ENCODE results near the gene B3GNT7. TPM values are rescaled to one million over a fixed set of nuclear protein-coding genes. Genes with fewer than 3 reads are reported as not detected.

Gene B3GNT7
- total and polyA plus RNA-seq, 2 of the 4 experiments (the other 2 are of a cell fraction): under 0.01 to 0.03 TPM

DNA sequence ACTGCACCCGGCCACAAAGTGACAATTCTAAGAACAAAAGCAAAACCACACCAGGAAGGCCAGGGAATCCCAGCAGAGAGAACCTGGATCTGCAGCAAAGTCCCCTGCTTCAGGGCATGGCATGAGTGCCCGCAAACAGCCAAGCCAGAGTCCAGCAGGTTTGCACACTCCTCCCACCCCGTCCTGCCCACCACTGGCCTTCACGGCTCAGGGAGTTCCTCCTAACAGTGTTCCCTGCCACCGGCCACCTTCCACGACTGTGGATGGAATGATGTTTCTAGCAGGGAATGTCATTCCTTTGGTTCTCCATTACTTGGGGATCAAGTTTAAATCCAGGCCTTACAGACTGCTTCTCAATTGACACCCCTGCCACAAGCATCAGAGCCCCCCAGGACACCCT, 42.0 kb upstream of the B3GNT7 start:
- TF ChIP-seq, protein P1, sequence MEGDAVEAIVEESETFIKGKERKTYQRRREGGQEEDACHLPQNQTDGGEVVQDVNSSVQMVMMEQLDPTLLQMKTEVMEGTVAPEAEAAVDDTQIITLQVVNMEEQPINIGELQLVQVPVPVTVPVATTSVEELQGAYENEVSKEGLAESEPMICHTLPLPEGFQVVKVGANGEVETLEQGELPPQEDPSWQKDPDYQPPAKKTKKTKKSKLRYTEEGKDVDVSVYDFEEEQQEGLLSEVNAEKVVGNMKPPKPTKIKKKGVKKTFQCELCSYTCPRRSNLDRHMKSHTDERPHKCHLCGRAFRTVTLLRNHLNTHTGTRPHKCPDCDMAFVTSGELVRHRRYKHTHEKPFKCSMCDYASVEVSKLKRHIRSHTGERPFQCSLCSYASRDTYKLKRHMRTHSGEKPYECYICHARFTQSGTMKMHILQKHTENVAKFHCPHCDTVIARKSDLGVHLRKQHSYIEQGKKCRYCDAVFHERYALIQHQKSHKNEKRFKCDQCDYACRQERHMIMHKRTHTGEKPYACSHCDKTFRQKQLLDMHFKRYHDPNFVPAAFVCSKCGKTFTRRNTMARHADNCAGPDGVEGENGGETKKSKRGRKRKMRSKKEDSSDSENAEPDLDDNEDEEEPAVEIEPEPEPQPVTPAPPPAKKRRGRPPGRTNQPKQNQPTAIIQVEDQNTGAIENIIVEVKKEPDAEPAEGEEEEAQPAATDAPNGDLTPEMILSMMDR (conservative IDR thresholded peaks at IDR 0.05; ENCODE audit: low read depth, low read length): no peak
- TF ChIP-seq CHD1 (IDR thresholded peaks at IDR 0.05; ENCODE audit: low read depth, low read length): no peak
- TF ChIP-seq MXI1 (IDR thresholded peaks at IDR 0.05; ENCODE audit: borderline replicate concordance, low read depth, low read length): no peak
- no peak for TF ChIP-seq RAD21 (IDR thresholded peaks at IDR 0.05; ENCODE audit: low read length)
- TF ChIP-seq RCOR1 (IDR thresholded peaks at IDR 0.05; ENCODE audit: insufficient replicate concordance, low read length): no peak
- no peak for TF ChIP-seq POLR2A (IDR thresholded peaks at IDR 0.05; ENCODE audit: low read depth, low read length)
- no peak for TF ChIP-seq CEBPB (IDR thresholded peaks at IDR 0.05; ENCODE audit: low read depth, low read length)
- TF ChIP-seq MAZ (IDR thresholded peaks at IDR 0.05; ENCODE audit: borderline replicate concordance, low read depth, low read length): no peak
- no peak for TF ChIP-seq MAFK (IDR thresholded peaks at IDR 0.05; ENCODE audit: low read depth, low read length)
- TF ChIP-seq RFX5 (IDR thresholded peaks at IDR 0.05; ENCODE audit: low read depth, low read length): no peak
- TF ChIP-seq, protein P2, sequence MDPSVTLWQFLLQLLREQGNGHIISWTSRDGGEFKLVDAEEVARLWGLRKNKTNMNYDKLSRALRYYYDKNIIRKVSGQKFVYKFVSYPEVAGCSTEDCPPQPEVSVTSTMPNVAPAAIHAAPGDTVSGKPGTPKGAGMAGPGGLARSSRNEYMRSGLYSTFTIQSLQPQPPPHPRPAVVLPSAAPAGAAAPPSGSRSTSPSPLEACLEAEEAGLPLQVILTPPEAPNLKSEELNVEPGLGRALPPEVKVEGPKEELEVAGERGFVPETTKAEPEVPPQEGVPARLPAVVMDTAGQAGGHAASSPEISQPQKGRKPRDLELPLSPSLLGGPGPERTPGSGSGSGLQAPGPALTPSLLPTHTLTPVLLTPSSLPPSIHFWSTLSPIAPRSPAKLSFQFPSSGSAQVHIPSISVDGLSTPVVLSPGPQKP (IDR thresholded peaks at IDR 0.05; ENCODE audit: borderline replicate concordance, low read depth, low read length): no peak
- TF ChIP-seq SMC3 (IDR thresholded peaks at IDR 0.05; ENCODE audit: low read depth, low read length): no peak
- TF ChIP-seq, protein P3, sequence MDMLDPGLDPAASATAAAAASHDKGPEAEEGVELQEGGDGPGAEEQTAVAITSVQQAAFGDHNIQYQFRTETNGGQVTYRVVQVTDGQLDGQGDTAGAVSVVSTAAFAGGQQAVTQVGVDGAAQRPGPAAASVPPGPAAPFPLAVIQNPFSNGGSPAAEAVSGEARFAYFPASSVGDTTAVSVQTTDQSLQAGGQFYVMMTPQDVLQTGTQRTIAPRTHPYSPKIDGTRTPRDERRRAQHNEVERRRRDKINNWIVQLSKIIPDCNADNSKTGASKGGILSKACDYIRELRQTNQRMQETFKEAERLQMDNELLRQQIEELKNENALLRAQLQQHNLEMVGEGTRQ (IDR thresholded peaks at IDR 0.05; ENCODE audit: low read depth, low read length): no peak
- TF ChIP-seq BHLHE40 (IDR thresholded peaks at IDR 0.05; ENCODE audit: low read depth, low read length): no peak
- TF ChIP-seq FOS (IDR thresholded peaks at IDR 0.05; ENCODE audit: low read depth, low read length): no peak
- no peak for TF ChIP-seq NFE2L2 (IDR thresholded peaks at IDR 0.05; ENCODE audit: low read depth, low read length)
- Histone ChIP-seq H3K27me3 (ENCODE audit: control insufficient read depth, insufficient read depth, low read length) (no peaks in the 10 kb centered on the region), H3K56ac (ENCODE audit: extremely low read depth, insufficient read depth, low read length) (no peak overlapping the region), H3K4me2 (ENCODE audit: low read depth, low read length) (no peak overlapping the region), H4K5ac (ENCODE audit: low read depth, low read length) (no peak overlapping the region), H3K9me1 (ENCODE audit: insufficient read depth, low read length) (peaks cover 12% of the 10 kb centered on the region), H3K23ac (ENCODE audit: low read depth, low read length) (no peak overlapping the region), H2AFZ (replicated peaks; ENCODE audit: low read length, poor library complexity) (no peak overlapping the region), H3K4me3 (ENCODE audit: insufficient read depth, low read depth, low read length) (no peak overlapping the region), H2BK5ac (ENCODE audit: low read depth, low read length, poor library complexity, severe bottlenecking) (no peak overlapping the region), H4K91ac (ENCODE audit: insufficient read depth, low read depth, low read length) (no peak overlapping the region), H3K14ac (replicated peaks; ENCODE audit: low read depth, low read length) (no peak overlapping the region), H3K27ac (ENCODE audit: insufficient read depth, low read length) (no peak overlapping the region), H4K8ac (ENCODE audit: low read depth in 2 of 2, low read length in 2 of 2) (no peak overlapping the region), H2BK20ac (ENCODE audit: low read depth, low read length) (no peak overlapping the region), H3K9me3 (ENCODE audit: control insufficient read depth, insufficient read depth, low read length) (no peaks in the 10 kb centered on the region), H2BK120ac (ENCODE audit: low read depth, low read length) (no peak overlapping the region), H2AK9ac (replicated peaks; ENCODE audit: low read depth, low read length, poor library complexity) (no peak overlapping the region), H4K20me1 (ENCODE audit: insufficient read depth, low read length) (no peaks in the 10 kb centered on the region), H3K4ac (ENCODE audit: low read depth, low read length) (no peak overlapping the region), H2BK15ac (ENCODE audit: low read depth, low read length) (no peak overlapping the region), H3K79me1 (ENCODE audit: low read depth in 1 of 2, low read length in 2 of 2) (no peaks in the 10 kb centered on the region; a peak in 1 of 4 replicates), H3K9ac (ENCODE audit: low read depth, low read length) (no peak overlapping the region), H3K18ac (ENCODE audit: low read depth, low read length) (no peak overlapping the region), H3K36me3 (ENCODE audit: control insufficient read depth, insufficient read depth, low read length) (peaks cover 4% of the 10 kb centered on the region; the same call in 1 of the 2 replicates), H3K4me1 (ENCODE audit: control insufficient read depth, insufficient read depth, low read length) (peaks cover 4% of the 10 kb centered on the region; the same call in 1 of the 2 replicates), H2AK5ac (ENCODE audit: low read depth, low read length) (no peak overlapping the region)
- BruUV-seq (replicated peaks): no TSS peak
- DNase-seq (no peak), ATAC-seq (ENCODE audit: low read depth) (no peak)
- dilution Hi-C loops (cut with HindIII; ENCODE audit: low sequenced_read_pairs, unreplicated experiment): no loop called here
- intact Hi-C loops (cut with micrococcal nuclease): no loop called here
- in situ Hi-C loops (cut with MboI; ENCODE audit: low sequenced_read_pairs): no loop called here
- ChIA-PET CTCF (no interaction called here), POLR2A (ENCODE audit: unreplicated experiment) (no interaction called here)
- no CpG with 5 or more reads among the region's 6 CpGs for WGBS, 2 experiments (ENCODE audit: extremely low coverage in 2 of 2, insufficient read length in 1 of 2)

Measured in IMR-90 (cell line).